MV-4-11 (cell line): Measurements from ENCODE around the gene POU2AF3.
"Not testable (repeated sequence)": the region's sequence is repeated elsewhere in the genome, so short reads cannot be mapped to it uniquely, and the experiment has no call there.

Experiments used
- DNase-seq: peaks from one replicate; lab custom pipeline; 2025; lab: John Stamatoyannopoulos, UW

POU2AF3 gene

GRCh38 chr11:111298413-111299100 lies at the start of gene POU2AF3:
Gene POU2AF3, plus strand, starts transcription at chr11:111298546. Its CDS starts 36 bp downstream, at chr11:111298582.
- DNase-seq: no peak

- DNase-seq: no peak
These were observed 47.4 kb upstream of the POU2AF3 start for GRCh38 chr11:111250936-111251335.

GRCh38 chr11:111253131-111253530 lies 45.2 kb upstream of the POU2AF3 start:
- no peak for DNase-seq

- no peak for DNase-seq
These were observed 44.7 kb upstream of the POU2AF3 start for GRCh38 chr11:111253630-111254029.

GRCh38 chr11:111258046-111258445 lies 40.3 kb upstream of the POU2AF3 start:
- no peak for DNase-seq

- DNase-seq: no peak
These were observed 38.5 kb upstream of the POU2AF3 start for GRCh38 chr11:111259896-111260295.

GRCh38 chr11:111260811-111261210 lies 37.5 kb upstream of the POU2AF3 start:
- no peak for DNase-seq

GRCh38 chr11:111264646-111265045 lies 33.7 kb upstream of the POU2AF3 start:
- DNase-seq: no peak

GRCh38 chr11:111265421-111265820 lies 32.9 kb upstream of the POU2AF3 start:
- DNase-seq: no peak

GRCh38 chr11:111268303-111268702 lies 30.0 kb upstream of the POU2AF3 start:
- DNase-seq: not testable (repeated sequence)

- no peak for DNase-seq
These were observed 29.0 kb upstream of the POU2AF3 start for GRCh38 chr11:111269146-111269868.

- DNase-seq: no peak
These were observed 25.9 kb upstream of the POU2AF3 start for GRCh38 chr11:111272420-111272819.

- DNase-seq: no peak
These were observed 15.7 kb upstream of the POU2AF3 start for GRCh38 chr11:111282562-111283075.

GRCh38 chr11:111283945-111284481 lies 14.3 kb upstream of the POU2AF3 start:
- DNase-seq: no peak

GRCh38 chr11:111285189-111286091 lies 12.9 kb upstream of the POU2AF3 start:
- DNase-seq: no peak

GRCh38 chr11:111291764-111292163 lies 6.6 kb upstream of the POU2AF3 start:
- DNase-seq: no peak

GRCh38 chr11:111292408-111292807 lies 5.9 kb upstream of the POU2AF3 start:
- not testable (repeated sequence) for DNase-seq

GRCh38 chr11:111296196-111296595 lies 2.1 kb upstream of the POU2AF3 start:
- no peak for DNase-seq

GRCh38 chr11:111297696-111298095 lies 650 bp upstream of the POU2AF3 start:
- no peak for DNase-seq

GRCh38 chr11:111299101-111300026 lies 1.0 kb downstream of the POU2AF3 start:
- DNase-seq: no peak

GRCh38 chr11:111300569-111300968 lies 2.2 kb downstream of the POU2AF3 start:
- no peak for DNase-seq
